ENCODE measurements around the gene L3MBTL3. TPM values are rescaled to one million over a fixed set of nuclear protein-coding genes. Genes with fewer than 3 reads are reported as not detected.

The L3MBTL3 gene
- total RNA-seq, 1 donor from 2014 or later, result 9.5 TPM

GRCh38 chr6:130019326-130020072, 1.1 kb downstream of the L3MBTL3 start:
- peak overlapping the region; percentile 95 for H3K4me3 ChIP-seq (ENCODE audit: low read depth, low read length)
- no peaks in the 10 kb centered on the region for H3K36me3 ChIP-seq (ENCODE audit: control insufficient read depth, insufficient read depth, low read length)
- DNase-seq (ENCODE audit: low read depth), result no peak
- no peak for TF ChIP-seq CTCF (IDR thresholded peaks at IDR 0.05; ENCODE audit: insufficient read depth, low read length, poor library complexity, severe bottlenecking)
- no peaks in the 10 kb centered on the region for H3K27me3 ChIP-seq (ENCODE audit: control insufficient read depth, insufficient read depth, low read length)

- no peak for TF ChIP-seq CTCF (IDR thresholded peaks at IDR 0.05; ENCODE audit: insufficient read depth, low read length, poor library complexity, severe bottlenecking)
- no peaks in the 10 kb centered on the region for H3K36me3 ChIP-seq (ENCODE audit: control insufficient read depth, insufficient read depth, low read length)
- no peak for DNase-seq (ENCODE audit: low read depth)
- H3K4me3 ChIP-seq (ENCODE audit: low read depth, low read length), result peak overlapping the region; percentile 95
- H3K27me3 ChIP-seq (ENCODE audit: control insufficient read depth, insufficient read depth, low read length), result no peaks in the 10 kb centered on the region
Measured at GRCh38 chr6:130020073-130020906, 1.9 kb downstream of the L3MBTL3 start.

- Histone ChIP-seq H3K27me3 (ENCODE audit: control insufficient read depth, insufficient read depth, low read length) (no peaks in the 10 kb centered on the region), H3K36me3 (ENCODE audit: control insufficient read depth, insufficient read depth, low read length) (no peaks in the 10 kb centered on the region), H3K4me3 (ENCODE audit: low read depth, low read length) (peak overlapping the region; percentile 95)
- DNase-seq (ENCODE audit: low read depth), result peak; percentile 67
- TF ChIP-seq CTCF (IDR thresholded peaks at IDR 0.05; ENCODE audit: insufficient read depth, low read length, poor library complexity, severe bottlenecking), result peak; percentile 73
Measured at GRCh38 chr6:130020907-130021629, 2.7 kb downstream of the L3MBTL3 start.

GRCh38 chr6:130026859-130027258, 8.5 kb downstream of the L3MBTL3 start:
- no peak for TF ChIP-seq CTCF (IDR thresholded peaks at IDR 0.05; ENCODE audit: insufficient read depth, low read length, poor library complexity, severe bottlenecking)
- Histone ChIP-seq H3K27me3 (ENCODE audit: control insufficient read depth, insufficient read depth, low read length) (no peaks in the 10 kb centered on the region), H3K4me3 (ENCODE audit: low read depth, low read length) (no peak overlapping the region), H3K36me3 (ENCODE audit: control insufficient read depth, insufficient read depth, low read length) (no peaks in the 10 kb centered on the region)
- DNase-seq (ENCODE audit: low read depth), result no peak

GRCh38 chr6:130027948-130028347, 9.6 kb downstream of the L3MBTL3 start:
- no peak overlapping the region for H3K4me3 ChIP-seq (ENCODE audit: low read depth, low read length)
- DNase-seq (ENCODE audit: low read depth), result no peak
- H3K27me3 ChIP-seq (ENCODE audit: control insufficient read depth, insufficient read depth, low read length), result no peaks in the 10 kb centered on the region
- H3K36me3 ChIP-seq (ENCODE audit: control insufficient read depth, insufficient read depth, low read length), result no peaks in the 10 kb centered on the region
- TF ChIP-seq CTCF (IDR thresholded peaks at IDR 0.05; ENCODE audit: insufficient read depth, low read length, poor library complexity, severe bottlenecking), result no peak
